ENCODE measurements around the gene DOCK3.

DNA sequence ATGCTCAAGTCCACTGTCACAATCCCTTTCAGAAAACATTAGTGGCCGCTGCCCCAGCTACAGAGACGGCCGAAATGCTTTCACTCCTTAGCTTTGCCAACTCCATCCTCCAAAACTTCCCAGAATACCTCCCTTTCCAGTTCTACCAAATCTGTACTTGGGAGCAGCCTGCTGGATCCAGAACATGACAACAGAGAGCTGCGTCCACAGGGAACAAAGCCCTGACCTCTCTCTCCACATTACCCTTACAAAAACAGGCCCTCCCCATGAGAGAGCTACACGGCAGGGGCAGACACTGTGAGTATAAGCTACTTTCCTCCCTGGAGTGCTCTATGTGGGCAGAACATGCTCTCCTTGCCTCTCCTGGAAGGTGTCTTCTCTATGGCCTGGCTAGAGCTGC, 722.7 kb downstream of the DOCK3 start:
- TF ChIP-seq, protein P1, sequence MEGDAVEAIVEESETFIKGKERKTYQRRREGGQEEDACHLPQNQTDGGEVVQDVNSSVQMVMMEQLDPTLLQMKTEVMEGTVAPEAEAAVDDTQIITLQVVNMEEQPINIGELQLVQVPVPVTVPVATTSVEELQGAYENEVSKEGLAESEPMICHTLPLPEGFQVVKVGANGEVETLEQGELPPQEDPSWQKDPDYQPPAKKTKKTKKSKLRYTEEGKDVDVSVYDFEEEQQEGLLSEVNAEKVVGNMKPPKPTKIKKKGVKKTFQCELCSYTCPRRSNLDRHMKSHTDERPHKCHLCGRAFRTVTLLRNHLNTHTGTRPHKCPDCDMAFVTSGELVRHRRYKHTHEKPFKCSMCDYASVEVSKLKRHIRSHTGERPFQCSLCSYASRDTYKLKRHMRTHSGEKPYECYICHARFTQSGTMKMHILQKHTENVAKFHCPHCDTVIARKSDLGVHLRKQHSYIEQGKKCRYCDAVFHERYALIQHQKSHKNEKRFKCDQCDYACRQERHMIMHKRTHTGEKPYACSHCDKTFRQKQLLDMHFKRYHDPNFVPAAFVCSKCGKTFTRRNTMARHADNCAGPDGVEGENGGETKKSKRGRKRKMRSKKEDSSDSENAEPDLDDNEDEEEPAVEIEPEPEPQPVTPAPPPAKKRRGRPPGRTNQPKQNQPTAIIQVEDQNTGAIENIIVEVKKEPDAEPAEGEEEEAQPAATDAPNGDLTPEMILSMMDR (IDR thresholded peaks at IDR 0.05; ENCODE audit: insufficient read depth, low read length): no peak
- TF ChIP-seq POLR2AphosphoS5 (IDR thresholded peaks at IDR 0.05; ENCODE audit: low read depth) (no peak; the same call in 1 of the 2 replicates), GABPA (IDR thresholded peaks at IDR 0.05; ENCODE audit: low read depth) (no peak), SPI1 (IDR thresholded peaks at IDR 0.05; ENCODE audit: borderline replicate concordance, low read depth) (no peak)
- TF ChIP-seq, protein P2, sequence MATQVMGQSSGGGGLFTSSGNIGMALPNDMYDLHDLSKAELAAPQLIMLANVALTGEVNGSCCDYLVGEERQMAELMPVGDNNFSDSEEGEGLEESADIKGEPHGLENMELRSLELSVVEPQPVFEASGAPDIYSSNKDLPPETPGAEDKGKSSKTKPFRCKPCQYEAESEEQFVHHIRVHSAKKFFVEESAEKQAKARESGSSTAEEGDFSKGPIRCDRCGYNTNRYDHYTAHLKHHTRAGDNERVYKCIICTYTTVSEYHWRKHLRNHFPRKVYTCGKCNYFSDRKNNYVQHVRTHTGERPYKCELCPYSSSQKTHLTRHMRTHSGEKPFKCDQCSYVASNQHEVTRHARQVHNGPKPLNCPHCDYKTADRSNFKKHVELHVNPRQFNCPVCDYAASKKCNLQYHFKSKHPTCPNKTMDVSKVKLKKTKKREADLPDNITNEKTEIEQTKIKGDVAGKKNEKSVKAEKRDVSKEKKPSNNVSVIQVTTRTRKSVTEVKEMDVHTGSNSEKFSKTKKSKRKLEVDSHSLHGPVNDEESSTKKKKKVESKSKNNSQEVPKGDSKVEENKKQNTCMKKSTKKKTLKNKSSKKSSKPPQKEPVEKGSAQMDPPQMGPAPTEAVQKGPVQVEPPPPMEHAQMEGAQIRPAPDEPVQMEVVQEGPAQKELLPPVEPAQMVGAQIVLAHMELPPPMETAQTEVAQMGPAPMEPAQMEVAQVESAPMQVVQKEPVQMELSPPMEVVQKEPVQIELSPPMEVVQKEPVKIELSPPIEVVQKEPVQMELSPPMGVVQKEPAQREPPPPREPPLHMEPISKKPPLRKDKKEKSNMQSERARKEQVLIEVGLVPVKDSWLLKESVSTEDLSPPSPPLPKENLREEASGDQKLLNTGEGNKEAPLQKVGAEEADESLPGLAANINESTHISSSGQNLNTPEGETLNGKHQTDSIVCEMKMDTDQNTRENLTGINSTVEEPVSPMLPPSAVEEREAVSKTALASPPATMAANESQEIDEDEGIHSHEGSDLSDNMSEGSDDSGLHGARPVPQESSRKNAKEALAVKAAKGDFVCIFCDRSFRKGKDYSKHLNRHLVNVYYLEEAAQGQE (IDR thresholded peaks at IDR 0.05; ENCODE audit: insufficient replicate concordance, low read depth): no peak

Data from HL-60 (cell line).